SK-N-SH treated with all-trans-retinoic acid at 6 μM for 48 hours (cell line): Measurements from ENCODE around the gene DST.

Experiments used
- ATAC-seq: fragments of 200-7000 bp; cut with Tn5 transposase; 3 replicates; pipeline ENCODE4 v1.9.1; 2020; ENCODE audit warnings: mild to moderate bottlenecking, moderate library complexity
- CREB5 ChIP-seq: fragments of 250-450 bp; sonication (Bioruptor Pico); IDR thresholded peaks from 2 replicates; pipeline ENCODE4 v1.5.1; 2020; ENCODE audit warnings: low read depth, mild to moderate bottlenecking, moderate library complexity
- CSDC2 ChIP-seq: fragments of 250-450 bp; sonication (Bioruptor Pico); IDR thresholded peaks from 2 replicates; pipeline ENCODE4 v1.5.0; 2020; ENCODE audit warnings: mild to moderate bottlenecking, moderate library complexity
- CSRNP3 ChIP-seq: fragments of 250-450 bp; sonication (Bioruptor Pico); IDR thresholded peaks from 2 replicates; pipeline ENCODE4 v1.5.1; 2021; ENCODE audit warnings: mild to moderate bottlenecking, moderate library complexity
- ESRRG ChIP-seq: fragments of 250-450 bp; sonication (Bioruptor Pico); IDR thresholded peaks from 2 replicates; pipeline ENCODE4 v1.6.1; 2021; ENCODE audit warnings: mild to moderate bottlenecking
- GLIS3 ChIP-seq: fragments of 250-450 bp; sonication (Bioruptor Pico); IDR thresholded peaks from 2 replicates; pipeline ENCODE4 v1.5.0; 2020; ENCODE audit warnings: mild to moderate bottlenecking, moderate library complexity
- ISL1 ChIP-seq: fragments of 250-450 bp; sonication (Bioruptor Pico); IDR thresholded peaks from 2 replicates; pipeline ENCODE4 v2.1.2; 2022; ENCODE audit warnings: mild to moderate bottlenecking, moderate library complexity
- OSR1 ChIP-seq: fragments of 250-450 bp; sonication (Bioruptor Pico); IDR thresholded peaks from 2 replicates; pipeline ENCODE4 v1.8.0; 2022; ENCODE audit warnings: moderate library complexity, mild to moderate bottlenecking, inconsistent platforms
- POU6F1 ChIP-seq: fragments of 250-450 bp; sonication (Bioruptor Pico); IDR thresholded peaks from 2 replicates; pipeline ENCODE4 v1.8.0; 2021; ENCODE audit warnings: low read depth, mild to moderate bottlenecking, moderate library complexity, borderline replicate concordance
- PPARA ChIP-seq: fragments of 250-450 bp; sonication (Bioruptor Pico); IDR thresholded peaks from 2 replicates; pipeline ENCODE4 v1.5.0; 2020; ENCODE audit warnings: mild to moderate bottlenecking, borderline replicate concordance
- RARB ChIP-seq: fragments of 250-450 bp; sonication (Bioruptor Pico); IDR thresholded peaks from 2 replicates; pipeline ENCODE4 v1.8.0; 2021; ENCODE audit warnings: mild to moderate bottlenecking, moderate library complexity
- SNAI2 ChIP-seq: fragments of 250-450 bp; sonication (Bioruptor Pico); IDR thresholded peaks from 2 replicates; pipeline ENCODE4 v1.5.0; 2020; ENCODE audit warnings: mild to moderate bottlenecking, moderate library complexity
- TCF4 ChIP-seq: fragments of 250-450 bp; sonication (Bioruptor Pico); IDR thresholded peaks from 2 replicates; pipeline ENCODE4 v1.8.0; 2021; ENCODE audit warnings: mild to moderate bottlenecking, moderate library complexity, borderline replicate concordance
- TOX ChIP-seq: fragments of 250-450 bp; sonication (Bioruptor Pico); IDR thresholded peaks from 2 replicates; pipeline ENCODE4 v1.8.0; 2021; ENCODE audit warnings: mild to moderate bottlenecking, moderate library complexity, borderline replicate concordance
- TSHZ2 ChIP-seq: fragments of 250-450 bp; sonication (Bioruptor Pico); IDR thresholded peaks from 2 replicates; pipeline ENCODE4 v1.5.0; 2020; ENCODE audit warnings: mild to moderate bottlenecking, moderate library complexity
- ZFP3 ChIP-seq: fragments of 250-450 bp; sonication (Bioruptor Pico); IDR thresholded peaks from 2 replicates; pipeline ENCODE4 v1.5.0; 2020; ENCODE audit warnings: mild to moderate bottlenecking, moderate library complexity
- ZFP30 ChIP-seq: fragments of 450-650 bp; formaldehyde crosslinking; IDR thresholded peaks from 2 replicates; pipeline ENCODE4 v1.5.0; 2022; ENCODE audit warnings: mild to moderate bottlenecking, moderate library complexity
- ZNF565 ChIP-seq: fragments of 450-650 bp; formaldehyde crosslinking; conservative IDR thresholded peaks from 2 replicates; pipeline ENCODE4 v1.5.0; 2020; ENCODE audit warnings: low read depth, mild to moderate bottlenecking, moderate library complexity
- ZNF70 ChIP-seq: fragments of 450-650 bp; formaldehyde crosslinking; IDR thresholded peaks from 2 replicates; pipeline ENCODE4 v1.5.0; 2020; ENCODE audit warnings: mild to moderate bottlenecking, moderate library complexity
- ZNF8 ChIP-seq: fragments of 450-650 bp; formaldehyde crosslinking; IDR thresholded peaks from 2 replicates; pipeline ENCODE4 v1.5.0; 2020; ENCODE audit warnings: mild to moderate bottlenecking, moderate library complexity

DST gene

GRCh38 chr6:56489559-56489958 is 153.1 kb downstream of the DST start:
- no peak for ATAC-seq
- TF ChIP-seq GLIS3 (CRISPR knock-in tag), result no peak
- no peak for TF ChIP-seq ZFP3 (CRISPR knock-in tag)
- TF ChIP-seq OSR1 (CRISPR knock-in tag), result no peak
- TF ChIP-seq SNAI2 (CRISPR knock-in tag), result no peak

- peak; percentile 60 for ATAC-seq
Measured at GRCh38 chr6:56488281-56488680, 154.4 kb downstream of the DST start.

GRCh38 chr6:56486681-56487080 is 156.0 kb downstream of the DST start:
- ATAC-seq, result no peak
- TF ChIP-seq ZFP30 (CRISPR knock-in tag), result no peak
- no peak for TF ChIP-seq ZNF70
- no peak for TF ChIP-seq GLIS3 (CRISPR knock-in tag)
- TF ChIP-seq CSDC2 (CRISPR knock-in tag), result no peak
- TF ChIP-seq RARB (CRISPR knock-in tag), result no peak
- TF ChIP-seq PPARA (CRISPR knock-in tag), result no peak
- no peak for TF ChIP-seq ESRRG (CRISPR knock-in tag)
- TF ChIP-seq ZNF8, result no peak
- TF ChIP-seq, all 23 proteins: peak for 0

More at GRCh38 chr6:56488281-56488680, 154.4 kb downstream of the DST start:
- TF ChIP-seq TCF4 (peak; percentile 92), CSRNP3 (CRISPR knock-in tag) (no peak), SNAI2 (CRISPR knock-in tag) (no peak), ZNF565 (CRISPR knock-in tag) (no peak), POU6F1 (no peak), TOX (CRISPR knock-in tag) (0 out of 2 replicates have a peak, but pooled peaks have one; percentile 43), CREB5 (CRISPR knock-in tag) (no peak), CSDC2 (CRISPR knock-in tag) (no peak), GLIS3 (CRISPR knock-in tag) (no peak), ESRRG (CRISPR knock-in tag) (no peak), ISL1 (CRISPR knock-in tag) (peak; percentile 52), OSR1 (CRISPR knock-in tag) (no peak), ZFP3 (CRISPR knock-in tag) (no peak), TSHZ2 (CRISPR knock-in tag) (no peak; the same call in 1 of the 2 replicates), ZNF8 (no peak), ZFP30 (CRISPR knock-in tag) (no peak), RARB (CRISPR knock-in tag) (no peak)

- peak; percentile 78 for ATAC-seq
- TF ChIP-seq ZNF565 (CRISPR knock-in tag), result no peak
- TF ChIP-seq TOX (CRISPR knock-in tag), result peak; percentile 84
- TF ChIP-seq POU6F1, result no peak
- no peak for TF ChIP-seq ZFP30 (CRISPR knock-in tag)
- no peak for TF ChIP-seq PPARA (CRISPR knock-in tag)
- no peak for TF ChIP-seq TCF4
- TF ChIP-seq ISL1 (CRISPR knock-in tag), result peak; percentile 100
- TF ChIP-seq ZNF8, result no peak
- TF ChIP-seq CSRNP3 (CRISPR knock-in tag), result no peak
- no peak for TF ChIP-seq ZFP3 (CRISPR knock-in tag)
- peak; percentile 96 for TF ChIP-seq CREB5 (CRISPR knock-in tag)
- TF ChIP-seq TSHZ2 (CRISPR knock-in tag), result no peak
Measured at GRCh38 chr6:56484669-56485068, 158.0 kb downstream of the DST start.
